ENCODE data around the gene CARS1.

The CARS1 gene

GRCh38 chr11:3057069-3057963 lies at the start of gene CARS1:
CARS1 (minus strand) TSS chr11:3057423; CDS start chr11:3057367, 56 bp downstream.
- DNase-seq (ENCODE audit: low read depth), result peak; percentile 89

- DNase-seq (ENCODE audit: low read depth), result no peak
Observed at GRCh38 chr11:3105791-3106735, 48.8 kb upstream of the CARS1 start.

- DNase-seq (ENCODE audit: low read depth), result no peak
Observed at GRCh38 chr11:3104961-3105790, 48.0 kb upstream of the CARS1 start.

- DNase-seq (ENCODE audit: low read depth), result no peak
Observed at GRCh38 chr11:3104051-3104714, 47.0 kb upstream of the CARS1 start.

GRCh38 chr11:3103076-3103475 lies 45.9 kb upstream of the CARS1 start:
- DNase-seq (ENCODE audit: low read depth), result no peak

- no peak for DNase-seq (ENCODE audit: low read depth)
Observed at GRCh38 chr11:3102641-3102921, 45.4 kb upstream of the CARS1 start.

- no peak for DNase-seq (ENCODE audit: low read depth)
Observed at GRCh38 chr11:3101921-3102640, 44.9 kb upstream of the CARS1 start.

- DNase-seq (ENCODE audit: low read depth), result no peak
Observed at GRCh38 chr11:3099178-3099577, 42.0 kb upstream of the CARS1 start.

GRCh38 chr11:3096909-3097530 lies 39.8 kb upstream of the CARS1 start:
- DNase-seq (ENCODE audit: low read depth), result no peak

- no peak for DNase-seq (ENCODE audit: low read depth)
Observed at GRCh38 chr11:3095712-3096361, 38.6 kb upstream of the CARS1 start.

- DNase-seq (ENCODE audit: low read depth), result no peak
Observed at GRCh38 chr11:3094223-3094824, 37.1 kb upstream of the CARS1 start.

- no peak for DNase-seq (ENCODE audit: low read depth)
Observed at GRCh38 chr11:3093281-3094191, 36.3 kb upstream of the CARS1 start.

- no peak for DNase-seq (ENCODE audit: low read depth)
Observed at GRCh38 chr11:3092603-3093141, 35.4 kb upstream of the CARS1 start.

- peak; percentile 60 for DNase-seq (ENCODE audit: low read depth)
Observed at GRCh38 chr11:3091846-3092602, 34.8 kb upstream of the CARS1 start.

- DNase-seq (ENCODE audit: low read depth), result no peak
Observed at GRCh38 chr11:3091081-3091845, 34.0 kb upstream of the CARS1 start.

GRCh38 chr11:3090096-3090901 lies 33.1 kb upstream of the CARS1 start:
- no peak for DNase-seq (ENCODE audit: low read depth)
